NCI-H1694 (cell line): Measurements from ENCODE around the gene ABCC6.
"Not testable (repeated sequence)": the region's sequence is repeated elsewhere in the genome, so short reads cannot be mapped to it uniquely, and the experiment has no call there.

Experiments
- DNase-seq: peaks from one replicate; lab custom pipeline; 2025; lab: John Stamatoyannopoulos, UW

Gene ABCC6

GRCh38 chr16:16223662-16224241 lies 458 bp upstream of the ABCC6 start:
- not testable (repeated sequence) for DNase-seq

- not testable (repeated sequence) for DNase-seq
Measured at GRCh38 chr16:16221382-16221781, 1.9 kb downstream of the ABCC6 start.

DNA sequence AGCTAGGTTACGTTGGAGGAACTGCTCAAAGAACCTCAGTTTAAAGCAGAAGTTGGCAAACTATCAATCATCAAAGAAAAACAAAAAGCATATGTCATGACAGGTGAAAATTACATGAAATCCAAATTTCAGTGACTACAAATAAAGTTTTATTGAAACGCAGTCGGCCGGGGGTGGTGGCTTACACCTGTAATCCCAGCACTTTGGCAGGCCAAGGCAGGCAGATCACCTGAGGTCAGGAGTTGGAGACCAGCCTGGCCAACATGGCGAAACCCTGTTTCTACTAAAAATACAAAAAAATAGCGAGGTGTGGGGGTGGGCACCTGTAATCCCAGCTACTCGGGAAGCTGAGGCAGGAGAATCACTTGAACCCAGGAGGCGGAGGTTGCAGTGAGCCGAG lies 2.8 kb downstream of the ABCC6 start:
- DNase-seq, result not testable (repeated sequence)

- not testable (repeated sequence) for DNase-seq
Measured at GRCh38 chr16:16218787-16219186, 4.5 kb downstream of the ABCC6 start.

- not testable (repeated sequence) for DNase-seq
Measured at GRCh38 chr16:16218349-16218748, 4.9 kb downstream of the ABCC6 start.

- not testable (repeated sequence) for DNase-seq
Measured at GRCh38 chr16:16213863-16214293, 9.4 kb downstream of the ABCC6 start.

DNA sequence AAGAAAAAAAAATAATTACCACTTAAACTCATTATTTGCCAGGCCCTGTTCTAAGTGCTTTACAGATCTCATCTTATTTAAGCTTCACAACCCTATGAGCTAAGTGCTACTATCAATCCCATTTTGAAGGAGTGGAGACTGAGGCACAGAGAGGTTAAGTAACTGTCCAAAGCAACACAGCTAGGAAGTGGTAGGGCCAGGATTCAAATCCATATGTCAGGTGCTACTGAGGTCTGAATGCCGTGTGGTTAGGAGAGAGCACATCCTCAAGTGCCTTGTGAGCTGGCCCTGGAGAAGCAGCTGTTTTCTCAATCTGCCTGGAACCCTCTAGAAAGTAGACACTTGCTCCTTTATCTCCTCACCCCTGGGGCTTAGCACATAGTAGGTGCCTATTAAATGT lies 11.9 kb downstream of the ABCC6 start:
- DNase-seq, result not testable (repeated sequence)

DNA sequence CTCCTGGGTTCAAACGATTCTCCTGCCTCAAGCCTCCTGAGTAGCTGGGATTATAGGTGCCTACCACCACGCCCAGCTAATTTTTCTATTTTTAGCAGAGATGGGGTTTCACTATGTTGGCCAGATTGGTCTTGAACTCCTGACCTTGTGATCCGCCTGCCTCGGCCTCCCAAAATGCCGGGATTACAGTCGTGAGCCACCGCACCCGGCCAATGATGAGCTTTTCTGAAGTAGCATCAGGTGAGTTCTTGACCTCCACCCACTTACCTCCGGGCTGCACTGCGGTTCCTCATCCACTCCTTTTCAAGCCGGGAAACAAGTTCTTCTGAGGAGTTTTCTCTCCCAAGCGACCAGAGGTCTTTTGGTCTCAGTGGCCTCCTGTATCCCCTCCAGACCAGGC lies 14.8 kb downstream of the ABCC6 start:
- DNase-seq, result not testable (repeated sequence)

GRCh38 chr16:16207787-16208334 lies 15.4 kb downstream of the ABCC6 start:
- not testable (repeated sequence) for DNase-seq

DNA sequence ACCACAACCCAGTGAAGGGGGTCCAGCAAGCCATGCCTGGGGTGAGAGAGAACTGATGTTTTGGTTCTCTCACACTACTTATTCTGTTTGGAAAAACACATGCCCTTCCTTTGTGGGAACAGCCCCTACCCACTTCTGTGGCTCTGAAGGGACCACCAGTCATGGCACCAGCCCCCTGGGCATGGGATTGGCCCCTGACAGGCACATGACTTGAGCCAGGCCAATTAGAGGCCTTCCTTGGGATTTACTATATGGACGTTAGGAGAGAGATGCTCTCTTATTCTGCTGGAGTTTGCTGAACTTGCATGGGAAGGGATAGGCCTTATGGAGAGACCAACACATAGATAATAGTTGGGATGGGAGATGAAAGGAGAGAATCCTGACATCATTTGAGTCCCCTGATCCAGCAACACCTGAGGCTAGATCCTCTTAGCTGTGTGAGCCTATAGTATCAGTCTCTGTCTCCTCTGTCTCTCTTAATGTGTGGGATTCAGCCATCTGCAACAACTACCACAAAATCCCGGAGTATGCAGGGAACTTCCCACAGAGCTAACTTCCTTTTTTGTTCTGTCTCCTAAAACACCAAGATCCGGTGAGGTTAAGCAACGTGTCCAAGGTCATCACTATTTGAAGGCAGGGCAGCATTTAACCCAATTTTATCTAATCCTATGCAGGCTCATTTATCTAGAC lies 16.1 kb downstream of the ABCC6 start:
- not testable (repeated sequence) for DNase-seq

DNA sequence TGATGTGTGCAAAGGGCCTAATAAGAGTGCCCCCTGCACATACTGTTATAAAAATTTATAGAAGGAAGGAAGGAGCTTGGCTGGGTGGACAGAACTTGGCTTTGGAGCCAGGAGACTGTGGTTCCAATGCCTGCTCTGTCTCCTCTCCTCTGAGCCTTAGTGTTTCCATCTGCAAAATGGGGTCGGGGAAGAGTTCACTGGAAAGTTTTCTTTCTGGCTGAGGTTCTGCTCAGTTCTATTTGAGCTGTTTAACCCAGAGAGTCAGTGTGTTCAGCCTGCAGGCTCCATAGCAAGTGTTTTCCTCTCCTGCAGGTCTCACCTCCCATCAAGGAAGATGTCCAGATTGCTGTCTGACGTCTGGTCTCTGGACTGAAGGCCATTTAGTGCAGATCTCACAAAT lies 17.4 kb downstream of the ABCC6 start:
- DNase-seq, result not testable (repeated sequence)

GRCh38 chr16:16204552-16204951 lies 18.7 kb downstream of the ABCC6 start:
- not testable (repeated sequence) for DNase-seq

DNA sequence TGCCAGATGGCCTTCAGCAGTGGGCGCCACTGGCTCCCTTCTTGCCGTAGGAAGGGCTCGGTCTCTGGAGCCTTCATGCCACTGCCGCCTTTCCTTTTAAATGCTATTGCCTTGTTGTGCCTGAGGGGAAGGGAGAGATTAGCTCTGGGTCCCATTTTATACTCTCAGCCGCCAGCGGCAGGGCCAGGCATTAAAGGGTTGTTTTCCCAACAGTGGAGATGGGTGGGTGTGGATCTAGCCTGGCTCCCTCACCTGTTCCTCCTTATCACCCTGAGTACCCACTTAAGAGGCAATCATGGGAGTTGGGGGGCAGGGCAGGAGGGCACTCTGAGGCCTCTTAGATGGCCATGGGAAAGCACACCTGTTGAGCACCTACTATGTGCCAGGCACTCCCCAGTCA lies 19.8 kb downstream of the ABCC6 start:
- DNase-seq, result not testable (repeated sequence)

GRCh38 chr16:16202400-16203143 lies 20.7 kb downstream of the ABCC6 start:
- DNase-seq, result peak; percentile 40

DNA sequence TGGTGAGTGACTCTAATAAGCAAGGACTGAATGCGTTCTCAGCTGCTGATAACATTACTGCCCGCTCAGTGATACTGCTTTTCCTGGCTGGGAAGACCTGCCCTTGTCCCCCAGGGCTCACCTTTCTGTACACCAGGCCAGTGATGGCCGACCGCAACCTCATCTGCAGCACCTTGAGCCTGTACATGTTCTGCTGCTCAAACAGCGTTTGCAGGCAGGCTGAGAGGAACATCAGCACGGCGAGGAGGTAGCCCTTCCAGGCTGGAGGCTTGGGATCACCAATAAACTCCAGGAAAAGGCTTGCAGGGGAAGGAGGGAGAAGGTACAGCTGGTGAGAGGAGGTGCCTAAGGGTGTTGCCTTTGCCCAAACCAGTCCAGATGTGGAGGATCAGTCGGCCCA lies 21.4 kb downstream of the ABCC6 start:
- DNase-seq, result not testable (repeated sequence)

DNA sequence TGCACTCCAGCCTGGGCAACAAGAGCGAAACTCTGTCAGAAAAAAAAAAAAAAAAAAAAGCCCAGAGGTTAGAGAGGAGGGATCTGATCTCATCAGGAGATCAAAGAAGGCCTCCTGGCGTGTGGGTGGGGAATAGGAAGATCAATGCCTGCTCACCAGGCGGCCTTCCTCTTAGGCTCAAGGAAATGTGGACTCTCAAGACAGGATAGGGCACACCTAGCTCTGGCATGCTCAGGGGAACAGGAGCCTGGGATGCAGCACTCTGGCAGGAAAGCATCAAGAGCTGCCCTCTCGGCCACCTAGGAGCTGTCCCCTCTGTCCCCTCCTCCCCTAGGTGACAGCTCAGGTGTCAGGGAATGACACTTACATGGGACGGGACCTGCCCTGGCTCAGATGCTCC lies 22.9 kb downstream of the ABCC6 start:
- not testable (repeated sequence) for DNase-seq

DNA sequence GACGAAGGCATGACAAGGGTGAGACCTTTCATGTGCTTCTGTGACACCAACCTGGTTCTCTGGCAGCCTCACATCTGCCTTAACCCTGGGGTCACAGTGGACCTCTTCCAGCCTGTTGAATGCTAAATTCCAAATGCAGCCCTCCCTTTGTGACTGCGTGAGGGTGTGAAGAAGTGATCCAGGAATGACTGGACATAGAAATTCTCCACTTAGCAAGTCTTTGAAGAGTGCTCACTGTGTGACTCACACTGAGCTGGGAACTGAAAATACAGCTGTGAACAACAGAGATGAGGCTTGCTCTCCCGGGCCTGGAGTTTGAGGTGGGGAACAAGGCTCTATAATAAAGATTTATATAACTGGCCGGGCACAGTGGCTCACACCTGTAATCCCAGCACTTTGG lies 23.9 kb downstream of the ABCC6 start:
- DNase-seq, result not testable (repeated sequence)

- DNase-seq, result no peak
Measured at GRCh38 chr16:16197966-16198365, 25.3 kb downstream of the ABCC6 start.

GRCh38 chr16:16197331-16197730 lies 26.0 kb downstream of the ABCC6 start:
- DNase-seq, result no peak

- no peak for DNase-seq
Measured at GRCh38 chr16:16196099-16196498, 27.2 kb downstream of the ABCC6 start.

DNA sequence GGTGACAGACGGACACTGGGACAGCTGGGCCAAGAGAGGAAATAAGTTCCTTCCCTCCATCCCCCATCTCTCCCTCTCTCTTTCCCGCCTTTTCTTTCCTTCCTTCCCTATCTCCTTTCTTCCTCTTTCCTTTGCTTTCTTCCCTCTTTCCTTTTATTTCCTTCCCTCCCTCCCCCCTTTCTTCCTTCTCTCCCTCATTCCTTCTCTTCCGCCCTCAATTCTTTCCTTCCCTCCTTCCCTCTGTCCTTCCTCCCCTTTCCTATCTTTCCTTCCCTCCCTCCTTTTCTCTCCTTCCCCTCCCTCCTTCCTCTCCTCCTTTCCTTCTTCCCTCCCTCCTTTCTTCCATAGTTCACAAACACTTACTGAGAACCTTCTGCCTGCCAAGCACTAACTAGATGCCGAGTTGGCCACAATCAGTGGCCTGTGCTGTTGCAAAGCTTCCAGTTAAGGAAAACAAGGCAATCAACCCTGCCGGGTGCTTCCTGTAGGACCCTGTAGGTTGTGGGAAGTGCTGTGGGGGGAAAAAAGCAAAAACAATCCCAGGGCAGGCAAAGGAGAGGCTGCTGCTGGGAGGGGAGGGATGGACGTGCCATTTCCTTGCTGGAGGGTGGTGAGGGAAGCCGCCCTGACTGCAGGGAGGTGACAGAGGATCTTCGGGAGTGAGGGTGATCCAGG lies 31.7 kb downstream of the ABCC6 start:
- DNase-seq, result no peak

GRCh38 chr16:16190966-16191365 lies 32.3 kb downstream of the ABCC6 start:
- DNase-seq, result not testable (repeated sequence)
